A673 (cell line): ENCODE results near the gene WFDC1.
A peak's percentile ranks its signal among the peaks of the same experiment; 100 is the strongest.

Source experiments
- CTCF ChIP-seq: fragments of 300-800, 200-600 bp; sonication (generic); conservative IDR thresholded peaks from 2 replicates; pipeline ENCODE4 v1.5.1; 2017; ENCODE audit warnings: low read depth, mild to moderate bottlenecking, antibody characterized with exemption, low read length, moderate library complexity, mixed read lengths
- EZH2 ChIP-seq: fragments of 200-600 bp; sonication (generic); IDR thresholded peaks from 2 replicates; pipeline ENCODE4 v1.6.1; 2017; ENCODE audit warnings: borderline replicate concordance, low read depth, mild to moderate bottlenecking, mixed read lengths, antibody characterized with exemption, low read length; ENCODE audit not compliant: poor library complexity, severe bottlenecking

DNA sequence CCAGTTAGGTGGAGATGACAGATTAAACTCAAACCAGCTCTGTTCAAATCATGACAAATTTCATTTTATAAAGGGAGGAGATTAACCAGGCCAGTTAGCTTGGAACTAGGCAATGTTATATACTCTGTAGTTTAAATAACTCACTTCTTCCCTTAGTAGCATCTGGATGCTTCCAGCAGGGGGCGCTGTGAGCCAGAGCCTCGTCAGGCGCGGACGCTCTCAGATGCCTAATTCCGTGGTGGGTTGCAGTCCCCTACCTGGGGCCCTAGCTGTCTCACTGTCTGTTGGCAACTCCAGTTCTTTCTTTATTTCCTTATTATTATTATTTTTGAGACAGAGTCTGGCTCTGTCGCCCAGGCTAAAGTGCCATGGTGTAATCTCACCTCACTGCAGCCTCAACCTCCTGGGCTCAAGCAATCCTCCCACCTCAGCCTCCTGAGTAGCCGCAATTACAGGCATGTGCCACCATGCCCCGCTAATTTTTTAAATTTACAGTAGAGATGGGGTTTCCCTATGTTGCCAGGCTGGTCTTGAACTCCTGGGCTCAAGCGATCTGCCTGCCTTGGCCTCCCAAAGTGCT, 17.3 kb upstream of the WFDC1 start:
- TF ChIP-seq CTCF, result peak; percentile 90
- no peak for TF ChIP-seq EZH2
